Peyer's patch (tissue), 4 donors: ENCODE measurements around the gene RGMA.

Experiments
- CTCF ChIP-seq, 6 experiments: fragments of 450-650 bp in 4 of 6; fragments of 200-600 bp in 2 of 6; sonication (generic) in 1 of 6; IDR thresholded peaks; one replicate each; pipeline ENCODE4 v1.5.1; 2017 to 2019; ENCODE audit warnings: antibody characterized with exemption in 6 of 6, mild to moderate bottlenecking in 3 of 6, moderate library complexity in 1 of 6
- POLR2A ChIP-seq, 2 donors: fragments of 450-650 bp; IDR thresholded peaks; one replicate each; pipeline ENCODE4 v1.5.1; 2017; ENCODE audit warnings: antibody characterized with exemption in 2 of 2, mild to moderate bottlenecking in 2 of 2, moderate library complexity in 2 of 2

GRCh38 chr15:93087825-93088199, 1.2 kb downstream of the RGMA start:
- no peak for TF ChIP-seq POLR2A (IDR thresholded peaks at IDR 0.05)
- TF ChIP-seq CTCF (IDR thresholded peaks at IDR 0.05), result peak; percentile 16 to 80 (median 66)
